Tibial nerve (tissue), 4 donors: ENCODE results near the gene TCHHL1.

Experiments
- EP300 ChIP-seq, 2 donors: sonication (generic); formaldehyde crosslinking; IDR thresholded peaks; one replicate each; pipeline ENCODE4 v1.6.1; 2017; ENCODE audit warnings: antibody characterized with exemption in 2 of 2, mild to moderate bottlenecking in 1 of 2
- POLR2A ChIP-seq, 2 donors: fragments of 450-650 bp; IDR thresholded peaks; one replicate each; pipeline ENCODE4 v1.6.1; 2017; ENCODE audit warnings: antibody characterized with exemption in 2 of 2, mild to moderate bottlenecking in 2 of 2, moderate library complexity in 2 of 2
- TF ChIP-seq, protein P1 (sequence below), 5 experiments: fragments of 200-600 bp in 3 of 5; fragments of 450-650 bp in 2 of 5; sonication (generic) in 3 of 5; IDR thresholded peaks; one replicate each; pipeline ENCODE4 v1.5.1; 2016 to 2019; ENCODE audit warnings: antibody characterized with exemption in 5 of 5, mild to moderate bottlenecking in 3 of 5, moderate library complexity in 2 of 5

DNA sequence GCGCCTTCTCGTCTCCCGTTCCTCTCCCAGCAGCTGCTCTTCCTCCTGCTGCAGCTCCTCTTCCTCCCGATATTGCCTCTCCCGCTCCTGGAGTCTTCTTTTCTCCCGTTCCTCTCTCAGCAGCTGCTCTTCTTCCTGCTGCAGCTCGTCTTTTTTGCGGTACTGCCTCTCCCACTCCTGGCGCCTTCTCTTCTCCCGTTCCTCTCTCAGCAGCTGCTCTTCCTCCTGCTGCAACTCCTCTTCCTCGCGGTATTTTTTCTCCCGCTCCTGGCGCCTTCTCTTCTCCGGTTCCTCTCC, 21.1 kb upstream of the TCHHL1 start:
- TF ChIP-seq, protein P1, sequence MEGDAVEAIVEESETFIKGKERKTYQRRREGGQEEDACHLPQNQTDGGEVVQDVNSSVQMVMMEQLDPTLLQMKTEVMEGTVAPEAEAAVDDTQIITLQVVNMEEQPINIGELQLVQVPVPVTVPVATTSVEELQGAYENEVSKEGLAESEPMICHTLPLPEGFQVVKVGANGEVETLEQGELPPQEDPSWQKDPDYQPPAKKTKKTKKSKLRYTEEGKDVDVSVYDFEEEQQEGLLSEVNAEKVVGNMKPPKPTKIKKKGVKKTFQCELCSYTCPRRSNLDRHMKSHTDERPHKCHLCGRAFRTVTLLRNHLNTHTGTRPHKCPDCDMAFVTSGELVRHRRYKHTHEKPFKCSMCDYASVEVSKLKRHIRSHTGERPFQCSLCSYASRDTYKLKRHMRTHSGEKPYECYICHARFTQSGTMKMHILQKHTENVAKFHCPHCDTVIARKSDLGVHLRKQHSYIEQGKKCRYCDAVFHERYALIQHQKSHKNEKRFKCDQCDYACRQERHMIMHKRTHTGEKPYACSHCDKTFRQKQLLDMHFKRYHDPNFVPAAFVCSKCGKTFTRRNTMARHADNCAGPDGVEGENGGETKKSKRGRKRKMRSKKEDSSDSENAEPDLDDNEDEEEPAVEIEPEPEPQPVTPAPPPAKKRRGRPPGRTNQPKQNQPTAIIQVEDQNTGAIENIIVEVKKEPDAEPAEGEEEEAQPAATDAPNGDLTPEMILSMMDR (IDR thresholded peaks at IDR 0.05) = no peak
- TF ChIP-seq POLR2A (IDR thresholded peaks at IDR 0.05) (no peak), EP300 (IDR thresholded peaks at IDR 0.05) (no peak)
